T-helper 17 cell (primary cell): Measurements from ENCODE around the gene ADAMTS2. TPM values are rescaled to one million over a fixed set of nuclear protein-coding genes. Genes with fewer than 3 reads are reported as not detected.

Source experiments
- ATAC-seq: fragments of 150-1000 bp; cut with Tn5 transposase; 2 replicates; pipeline ENCODE4 v1.10.0; 2021; ENCODE audit warnings: mild to moderate bottlenecking, moderate library complexity
- DNase-seq, 3 donors: peaks; one replicate each; pipeline versions ENCODE4 v3.0.0 to v3.0.0-alpha.2; 2020 to 2021
- H3K9me3 ChIP-seq: one replicate; pipeline ENCODE4 v1.7.0; 2013; ENCODE audit warnings: low read length, mild to moderate bottlenecking; ENCODE audit not compliant: control insufficient read depth, poor library complexity, severe bottlenecking
- H3K27ac Mint-ChIP-seq: one replicate; pipeline ENCODE4 v1.8.0; 2022; ENCODE audit warnings: mild to moderate bottlenecking, moderate library complexity, mixed read lengths
- H3K27me3 Mint-ChIP-seq: one replicate; pipeline ENCODE4 v1.8.0; 2022; ENCODE audit warnings: mixed read lengths
- H3K36me3 Mint-ChIP-seq: one replicate; pipeline ENCODE4 v1.8.0; 2022; ENCODE audit warnings: low read depth, mixed read lengths
- H3K4me1 Mint-ChIP-seq: one replicate; pipeline ENCODE4 v1.8.0; 2022; ENCODE audit warnings: mild to moderate bottlenecking, mixed read lengths
- H3K4me3 Mint-ChIP-seq: one replicate; pipeline ENCODE4 v1.8.0; 2022; ENCODE audit warnings: mild to moderate bottlenecking, moderate library complexity, mixed read lengths
- total RNA-seq, 4 donors: library from RNA in 2 of 4; stranded (reverse) in 2 of 4; gene quantifications; one replicate each; pipeline ENCODE4 v1.2.3 and lab custom pipeline; 2022 to 2026

Gene ADAMTS2
- total RNA-seq, 2 donors from 2014 or later: not detected

DNA sequence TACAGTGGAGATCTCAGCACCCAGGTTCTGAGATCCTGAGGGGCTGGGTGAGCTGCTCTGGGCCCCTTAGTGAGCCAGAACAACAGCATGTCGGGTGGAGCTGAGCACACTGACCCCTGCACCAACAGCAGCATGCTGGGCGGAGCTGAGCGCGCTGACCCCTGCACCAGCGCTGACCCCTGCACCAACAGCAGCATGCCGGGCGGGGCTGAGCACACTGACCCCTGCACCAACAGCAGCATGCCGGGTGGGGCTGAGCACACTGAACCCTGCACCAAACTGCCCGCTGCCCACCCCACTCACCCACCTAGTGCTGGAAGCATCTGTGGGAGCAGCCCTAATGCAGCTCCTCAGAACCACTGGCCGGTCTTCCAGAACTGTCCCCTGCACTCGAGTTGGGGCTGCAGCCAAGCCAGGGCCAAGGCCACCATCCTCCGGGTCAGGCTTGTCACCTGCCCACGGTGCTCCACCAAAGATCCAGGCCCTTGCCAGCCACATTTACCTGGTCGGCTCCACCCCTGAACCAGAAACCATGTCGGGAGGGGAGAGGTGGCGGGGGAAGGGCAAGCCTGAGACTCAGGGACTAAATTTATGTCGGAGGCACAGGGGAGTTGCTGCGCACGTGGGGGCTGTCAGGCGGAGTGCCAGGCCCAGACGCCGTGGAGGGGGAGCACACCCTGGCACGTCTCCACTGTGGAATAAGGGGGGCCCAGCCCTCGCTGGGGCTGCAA, 80.3 kb downstream of the ADAMTS2 start:
- H3K4me1 Mint-ChIP-seq: no peaks in the 10 kb centered on the region
- no peaks in the 10 kb centered on the region for H3K9me3 ChIP-seq
- peaks cover 13% of the 10 kb centered on the region for H3K27me3 Mint-ChIP-seq
- H3K27ac Mint-ChIP-seq: no peak overlapping the region
- DNase-seq (no peak), ATAC-seq (no peak)
- H3K4me3 Mint-ChIP-seq: no peak overlapping the region
- H3K36me3 Mint-ChIP-seq: no peaks in the 10 kb centered on the region

DNA sequence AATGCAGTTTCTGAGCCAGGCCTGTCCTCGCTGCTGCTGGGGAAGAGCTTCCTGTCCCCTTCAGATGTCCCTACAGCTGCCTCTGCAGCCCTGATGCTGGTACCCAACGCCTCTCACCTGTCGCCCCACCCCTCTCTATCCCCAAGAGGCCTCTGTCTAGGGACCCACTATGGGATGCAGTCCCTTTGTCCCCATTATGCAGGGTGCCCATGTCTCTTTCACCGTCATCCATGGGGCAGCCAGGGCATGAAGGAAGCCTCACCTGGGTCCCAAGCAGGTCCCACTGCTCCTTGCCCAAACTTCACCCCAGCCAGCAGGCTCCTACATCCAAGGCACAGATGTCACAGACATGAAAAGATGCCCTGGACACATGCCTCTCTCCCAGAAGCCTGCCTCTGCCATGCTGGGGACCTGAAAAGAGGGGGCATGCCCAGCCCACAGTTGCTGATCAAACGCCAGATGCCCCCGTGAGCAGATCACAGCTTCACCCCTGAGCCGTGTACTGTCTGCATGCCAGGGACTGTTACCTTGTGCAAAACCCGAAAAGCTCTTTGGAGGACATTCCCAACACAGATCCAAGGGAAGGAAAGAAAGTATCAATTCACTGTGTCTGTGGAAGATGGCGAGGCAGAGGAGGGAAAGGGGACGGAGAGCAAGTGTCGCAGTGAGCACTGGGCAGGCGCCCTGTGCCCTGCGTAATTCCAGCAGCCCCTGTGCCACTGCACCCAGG, 81.0 kb downstream of the ADAMTS2 start:
- no peaks in the 10 kb centered on the region for H3K36me3 Mint-ChIP-seq
- no peak overlapping the region for H3K4me3 Mint-ChIP-seq
- no peak for ATAC-seq
- no peaks in the 10 kb centered on the region for H3K4me1 Mint-ChIP-seq
- DNase-seq: no peak
- peaks cover 10% of the 10 kb centered on the region for H3K27me3 Mint-ChIP-seq
- no peak overlapping the region for H3K27ac Mint-ChIP-seq
- no peaks in the 10 kb centered on the region for H3K9me3 ChIP-seq

DNA sequence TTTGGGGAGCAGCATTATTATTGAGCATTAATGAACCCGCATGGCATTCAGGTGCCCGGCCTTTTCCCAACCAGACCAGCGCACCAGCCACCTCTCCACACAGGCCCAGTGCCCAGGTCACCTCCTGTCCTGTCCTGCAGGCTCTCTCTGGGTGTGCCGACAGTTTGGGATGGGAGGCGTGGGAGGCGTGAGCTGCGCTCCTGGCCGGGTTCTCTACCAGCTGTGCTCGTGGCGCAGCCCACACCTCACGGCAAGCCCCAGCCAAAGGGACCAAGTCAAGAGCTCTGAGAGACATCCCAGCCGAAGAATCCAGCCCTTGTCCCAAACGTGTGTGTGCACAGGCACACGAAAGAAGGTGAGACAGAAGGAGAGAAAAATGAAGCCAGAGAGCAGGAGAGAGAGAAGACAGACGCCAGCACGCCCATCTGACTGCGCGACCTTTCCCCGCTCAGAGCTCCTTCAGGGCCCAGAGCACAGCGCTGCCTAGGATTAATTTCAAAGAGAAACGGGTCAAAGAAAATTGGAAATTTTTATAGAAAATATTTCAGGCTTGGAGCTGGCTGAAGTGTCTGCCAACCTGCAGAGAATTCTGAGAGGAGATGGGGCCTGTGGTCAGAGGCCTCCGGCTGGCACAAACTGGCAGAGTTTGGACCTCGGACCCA, 81.7 kb downstream of the ADAMTS2 start:
- Mint-ChIP-seq H3K36me3 (no peaks in the 10 kb centered on the region), H3K27ac (no peak overlapping the region), H3K4me1 (no peaks in the 10 kb centered on the region), H3K27me3 (peaks cover 6% of the 10 kb centered on the region), H3K4me3 (no peak overlapping the region)
- H3K9me3 ChIP-seq: no peaks in the 10 kb centered on the region
- ATAC-seq: no peak
- DNase-seq: no peak

DNA sequence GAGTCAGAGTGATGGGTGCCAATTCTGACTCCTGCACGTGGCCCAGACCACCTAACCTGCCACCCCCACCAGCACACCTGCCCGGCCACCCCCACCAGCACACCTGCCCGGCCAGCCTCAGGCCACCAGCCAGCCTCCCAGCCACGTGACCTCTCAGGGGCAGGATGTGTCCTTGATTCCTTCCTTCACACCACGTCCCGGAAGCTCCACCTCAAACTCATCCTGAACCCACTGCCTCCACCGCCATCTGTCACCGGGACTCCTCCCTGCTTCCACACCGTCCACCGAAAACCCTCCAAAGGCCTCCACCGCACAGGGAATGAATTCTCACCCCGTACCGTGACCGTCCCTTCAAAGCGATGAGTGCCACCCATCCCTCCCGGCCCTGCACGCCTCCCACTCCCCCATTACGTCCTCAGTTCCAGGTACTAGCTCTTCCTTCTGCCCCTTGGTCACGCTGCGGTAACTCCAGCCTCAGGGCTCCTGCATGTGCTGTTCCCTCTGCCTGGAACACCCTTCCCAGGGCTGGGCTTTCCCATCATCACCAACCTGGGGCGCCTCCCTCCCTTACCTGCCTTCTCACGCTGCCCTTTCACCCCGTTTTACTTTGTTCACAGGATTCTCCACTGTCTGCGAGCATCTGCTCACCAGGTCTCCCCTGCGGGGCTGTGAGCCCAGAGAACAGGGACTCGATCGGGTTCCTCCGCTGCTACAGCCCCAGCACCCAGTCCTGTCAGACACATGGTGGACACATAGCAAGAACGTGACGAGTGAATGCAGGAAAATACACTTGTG, 82.9 kb downstream of the ADAMTS2 start:
- Mint-ChIP-seq H3K4me1 (no peaks in the 10 kb centered on the region), H3K27me3 (peaks cover 6% of the 10 kb centered on the region), H3K27ac (no peak overlapping the region), H3K4me3 (no peak overlapping the region), H3K36me3 (no peaks in the 10 kb centered on the region)
- no peaks in the 10 kb centered on the region for H3K9me3 ChIP-seq
- DNase-seq (no peak), ATAC-seq (no peak)

DNA sequence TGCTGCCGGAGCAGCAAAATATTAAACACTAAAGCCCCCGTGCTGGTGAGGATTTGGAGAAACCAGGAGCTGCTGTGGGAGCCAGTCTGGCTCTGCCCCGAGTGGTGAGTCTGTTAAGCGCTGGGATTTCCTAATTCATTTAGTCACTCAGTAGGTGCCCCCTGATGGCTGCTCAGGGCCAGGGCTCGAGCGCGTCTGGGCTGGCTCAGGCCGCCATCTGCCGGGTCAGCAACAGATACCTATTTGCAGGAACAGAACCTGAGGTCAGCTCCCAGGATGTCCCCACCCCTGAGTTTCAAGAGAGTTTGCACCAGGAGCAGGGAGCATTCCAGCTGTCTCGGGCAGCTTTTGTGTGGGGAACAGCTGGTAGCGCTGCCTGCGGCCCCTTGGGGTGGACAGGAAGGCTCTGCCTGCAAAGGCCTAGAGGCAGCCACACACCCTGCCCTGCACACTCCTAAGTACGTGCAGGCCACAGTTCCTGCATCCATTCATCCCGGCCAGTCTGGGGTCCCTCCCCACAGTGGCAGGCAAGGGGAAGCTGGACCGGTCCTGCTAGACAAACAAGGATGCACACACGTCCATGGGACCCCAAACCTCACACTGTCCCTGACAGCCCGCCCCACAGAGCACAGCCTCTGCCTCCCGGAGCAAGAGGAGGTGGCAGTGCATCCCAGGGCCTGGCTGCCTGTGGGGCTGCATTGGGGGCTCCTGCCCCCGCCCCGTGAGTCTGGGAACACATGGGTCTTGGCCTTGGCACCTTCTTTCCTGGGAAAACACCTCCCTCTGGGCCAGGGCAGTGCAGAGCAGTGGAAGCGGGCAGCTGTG, 83.7 kb downstream of the ADAMTS2 start:
- H3K4me1 Mint-ChIP-seq: no peaks in the 10 kb centered on the region
- ATAC-seq (no peak), DNase-seq (no peak)
- H3K9me3 ChIP-seq: no peaks in the 10 kb centered on the region
- H3K27ac Mint-ChIP-seq: no peak overlapping the region
- H3K36me3 Mint-ChIP-seq: no peaks in the 10 kb centered on the region
- no peak overlapping the region for H3K4me3 Mint-ChIP-seq
- H3K27me3 Mint-ChIP-seq: peaks cover 6% of the 10 kb centered on the region

DNA sequence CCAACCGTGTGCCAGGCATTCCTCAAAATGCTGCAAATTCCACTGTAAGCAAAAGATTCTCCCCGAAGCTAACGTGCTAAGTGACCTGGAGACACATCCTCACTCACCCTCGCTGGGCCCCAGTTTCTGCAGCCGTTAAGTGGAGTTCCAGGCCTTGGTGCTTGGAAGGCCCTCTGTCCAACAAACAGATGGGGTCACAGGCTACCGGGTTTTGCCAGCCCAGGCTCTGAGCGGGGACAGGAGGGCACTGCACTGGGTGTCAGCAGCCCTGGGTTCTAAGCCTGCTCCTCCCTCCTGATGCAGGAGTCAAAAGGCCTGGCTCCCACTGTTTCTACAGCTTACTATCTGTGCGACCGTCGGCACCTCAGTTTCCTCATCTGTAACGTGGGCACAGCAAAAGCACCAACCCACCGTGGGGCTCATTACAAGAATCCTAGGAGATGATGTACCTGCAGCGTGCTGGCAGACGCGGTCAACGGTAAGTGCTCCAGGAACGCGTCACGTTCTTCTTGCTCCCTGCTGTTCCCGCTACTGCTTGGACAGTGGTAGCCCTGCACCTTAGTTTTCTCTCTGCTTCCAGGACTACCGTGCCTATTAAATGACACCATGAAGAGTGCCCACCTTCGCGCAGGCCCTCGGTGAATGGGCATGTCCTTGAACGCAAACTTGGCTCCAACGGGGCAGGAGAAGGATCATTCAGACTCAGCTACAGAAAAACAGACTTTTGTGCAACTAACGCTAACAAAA, 84.8 kb downstream of the ADAMTS2 start:
- DNase-seq (no peak), ATAC-seq (no peak)
- no peak overlapping the region for H3K4me3 Mint-ChIP-seq
- H3K27me3 Mint-ChIP-seq: peaks cover 6% of the 10 kb centered on the region
- no peaks in the 10 kb centered on the region for H3K36me3 Mint-ChIP-seq
- H3K27ac Mint-ChIP-seq: no peak overlapping the region
- no peaks in the 10 kb centered on the region for H3K9me3 ChIP-seq
- no peaks in the 10 kb centered on the region for H3K4me1 Mint-ChIP-seq

DNA sequence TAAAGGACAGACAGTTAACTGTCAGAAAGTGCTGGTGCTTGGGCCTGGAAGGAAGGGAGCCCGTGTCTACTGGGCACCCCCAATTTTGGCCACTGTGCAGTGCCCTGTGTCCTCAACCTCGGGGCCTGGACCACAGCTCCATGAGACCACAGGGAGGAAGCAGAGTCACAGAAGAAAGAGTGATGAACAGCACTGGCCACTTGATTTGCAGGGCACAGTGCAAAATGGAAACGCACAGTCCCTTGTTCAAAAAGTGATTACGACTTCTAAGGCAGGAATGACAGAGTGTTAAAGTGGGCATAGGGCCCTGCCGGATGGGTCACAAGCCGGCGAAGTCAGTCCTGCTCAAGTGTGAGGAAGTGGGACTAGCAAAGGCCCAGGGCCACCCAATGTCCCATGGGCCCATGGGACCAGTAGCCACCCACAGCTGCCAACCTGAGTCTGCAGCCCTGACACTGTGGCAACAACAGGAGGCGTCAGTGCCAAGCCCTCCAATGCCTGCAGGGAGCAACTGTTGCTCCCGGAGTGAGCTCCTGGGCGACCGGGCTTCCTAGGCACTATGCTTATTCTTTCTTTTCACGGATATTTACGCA, 85.4 kb downstream of the ADAMTS2 start:
- Mint-ChIP-seq H3K27me3 (peaks cover 6% of the 10 kb centered on the region), H3K4me3 (no peak overlapping the region), H3K27ac (no peak overlapping the region), H3K36me3 (no peaks in the 10 kb centered on the region), H3K4me1 (no peaks in the 10 kb centered on the region)
- no peaks in the 10 kb centered on the region for H3K9me3 ChIP-seq
- no peak for ATAC-seq
- no peak for DNase-seq

DNA sequence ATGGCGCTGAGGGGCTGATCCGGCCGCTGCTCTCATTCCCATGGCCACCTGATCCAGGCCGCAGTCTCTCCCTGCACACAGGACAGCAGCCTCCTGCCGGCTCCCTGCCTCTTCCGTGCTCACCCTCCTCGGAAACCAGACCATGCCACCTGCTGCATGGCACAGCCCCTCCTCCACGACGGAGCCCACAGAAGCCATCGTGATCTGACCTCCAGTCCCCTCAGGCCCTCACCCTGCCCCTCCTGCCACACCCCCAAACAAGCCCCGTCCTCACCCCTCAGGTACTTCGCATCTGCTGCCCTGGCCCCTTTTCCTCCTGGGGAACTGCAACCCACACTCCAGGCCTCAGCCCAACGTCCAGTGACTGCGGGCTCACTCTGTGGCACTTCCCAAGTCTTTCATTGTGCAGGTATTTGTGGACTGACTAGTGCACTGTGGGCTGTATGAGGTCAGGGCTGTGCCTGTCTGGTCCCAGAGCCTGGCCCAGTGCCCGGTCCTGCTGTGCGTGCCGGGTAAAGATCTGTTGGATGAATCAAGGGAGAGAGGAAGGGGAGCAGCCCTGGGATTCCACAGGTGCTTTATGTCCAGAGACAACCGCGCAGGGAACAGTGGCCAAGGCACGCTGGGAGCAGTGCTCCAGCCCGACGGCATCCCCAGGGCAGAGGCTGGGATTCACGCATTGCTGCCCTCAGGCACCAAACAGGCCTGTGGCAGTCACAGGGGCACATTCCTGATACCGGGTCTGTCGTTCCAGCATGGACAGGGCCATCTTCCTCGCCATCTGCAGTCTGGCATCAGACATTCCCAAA, 86.1 kb downstream of the ADAMTS2 start:
- no peak overlapping the region for H3K4me3 Mint-ChIP-seq
- no peaks in the 10 kb centered on the region for H3K4me1 Mint-ChIP-seq
- ATAC-seq (no peak), DNase-seq (no peak)
- no peaks in the 10 kb centered on the region for H3K36me3 Mint-ChIP-seq
- H3K27ac Mint-ChIP-seq: no peak overlapping the region
- no peaks in the 10 kb centered on the region for H3K9me3 ChIP-seq
- peaks cover 6% of the 10 kb centered on the region for H3K27me3 Mint-ChIP-seq

DNA sequence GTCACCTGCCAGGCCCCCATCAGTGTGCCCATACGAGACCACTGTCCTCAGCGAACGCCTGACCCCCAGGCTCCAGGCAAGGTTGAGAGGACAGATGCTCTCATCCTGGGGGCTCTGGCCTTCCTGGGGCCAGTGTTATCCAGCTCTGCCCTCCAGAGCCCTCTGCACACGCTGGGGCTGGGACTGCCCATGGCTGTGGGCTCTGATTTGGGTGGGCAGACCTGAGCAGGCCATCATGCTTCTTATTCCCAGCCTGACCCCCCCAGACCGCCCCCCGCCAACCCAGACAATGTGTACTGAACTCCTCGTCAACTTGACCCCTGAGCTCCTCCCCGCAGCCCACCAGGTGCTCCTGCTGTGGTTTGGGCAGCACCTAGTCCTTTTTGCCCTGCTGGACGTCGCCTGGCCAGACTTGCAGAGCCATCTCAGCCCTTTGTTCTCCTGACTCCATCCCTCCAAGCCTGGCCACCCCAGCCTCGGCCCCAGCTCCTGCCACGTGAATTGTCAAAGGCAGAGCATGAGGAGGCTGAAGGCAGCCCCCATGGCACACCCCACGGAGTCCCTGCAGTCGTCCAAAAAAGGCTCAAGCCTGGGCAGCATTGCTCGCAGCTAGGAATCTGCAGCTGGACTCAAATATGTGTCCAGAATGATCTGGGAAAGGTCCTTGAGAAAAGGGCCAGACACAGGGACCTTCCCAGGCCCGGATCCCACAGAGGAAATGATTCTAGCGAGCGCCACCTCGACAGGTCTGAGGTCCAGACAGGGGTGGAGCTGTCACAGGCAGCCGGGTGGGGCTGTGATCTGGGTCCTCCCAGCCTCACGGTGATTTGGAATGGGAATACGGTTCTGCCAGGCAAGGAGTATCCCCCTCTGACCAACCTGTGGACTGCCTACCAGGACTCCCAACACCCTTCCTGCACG, 87.0 kb downstream of the ADAMTS2 start:
- H3K9me3 ChIP-seq: no peaks in the 10 kb centered on the region
- H3K27ac Mint-ChIP-seq: no peak overlapping the region
- DNase-seq (no peak), ATAC-seq (no peak)
- H3K36me3 Mint-ChIP-seq: no peaks in the 10 kb centered on the region
- H3K4me1 Mint-ChIP-seq: no peaks in the 10 kb centered on the region
- no peak overlapping the region for H3K4me3 Mint-ChIP-seq
- peaks cover 6% of the 10 kb centered on the region for H3K27me3 Mint-ChIP-seq

DNA sequence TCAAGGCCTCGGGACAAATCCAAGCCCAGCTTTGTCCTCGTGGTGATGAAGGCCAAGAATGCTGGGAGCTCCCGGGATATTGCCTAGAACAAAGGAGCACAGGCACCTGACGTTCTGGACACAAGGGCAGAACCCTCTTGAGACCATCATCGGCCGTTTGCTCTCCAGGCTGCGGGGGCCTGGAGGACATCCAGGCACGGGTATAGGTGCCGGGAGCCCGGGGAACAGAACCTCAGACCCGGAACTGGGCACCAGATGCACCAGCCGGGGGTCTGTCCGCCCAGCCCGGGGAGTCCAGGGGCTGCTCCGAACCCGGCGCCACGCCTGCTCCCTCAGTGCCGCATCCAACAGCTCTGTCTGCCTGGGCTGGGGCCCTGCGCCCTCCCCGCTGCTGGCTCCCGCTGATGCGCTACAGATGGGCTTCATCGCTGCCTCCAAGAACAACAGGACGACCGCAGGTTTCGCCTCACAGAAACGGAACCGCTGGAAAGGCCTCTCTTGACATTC, 88.0 kb downstream of the ADAMTS2 start:
- H3K9me3 ChIP-seq: no peaks in the 10 kb centered on the region
- H3K27ac Mint-ChIP-seq: no peak overlapping the region
- peaks cover 6% of the 10 kb centered on the region for H3K27me3 Mint-ChIP-seq
- H3K4me3 Mint-ChIP-seq: no peak overlapping the region
- H3K36me3 Mint-ChIP-seq: no peaks in the 10 kb centered on the region
- DNase-seq (no peak), ATAC-seq (no peak)
- H3K4me1 Mint-ChIP-seq: no peaks in the 10 kb centered on the region
